PFSK-1 (cell line): ENCODE data around the gene KCNQ5.

Experiments used
- POLR2AphosphoS5 ChIP-seq: IDR thresholded peaks from 2 replicates; pipeline ENCODE4 v1.6.1; 2012; ENCODE audit warnings: low read depth, mild to moderate bottlenecking, control low read depth, low read length, moderate library complexity
- SIN3A ChIP-seq: IDR thresholded peaks from 2 replicates; pipeline ENCODE4 v1.6.1; 2012; ENCODE audit warnings: mild to moderate bottlenecking, low read length, moderate library complexity, borderline replicate concordance; ENCODE audit not compliant: insufficient read depth
- TAF1 ChIP-seq: IDR thresholded peaks from 2 replicates; pipeline ENCODE4 v1.6.1; 2012; ENCODE audit warnings: low read length, control low read depth, borderline replicate concordance; ENCODE audit not compliant: insufficient read depth
- TF ChIP-seq, protein P1 (sequence below), 2 experiments: IDR thresholded peaks; 2 replicates each; pipeline versions ENCODE4 v1.6.1 to v1.8.0; 2011 to 2012; ENCODE audit warnings: low read depth in 2 of 2, low read length in 2 of 2, control low read depth in 1 of 2, inconsistent platforms in 1 of 2, mild to moderate bottlenecking in 1 of 2, moderate library complexity in 1 of 2; ENCODE audit not compliant: insufficient read depth in 1 of 2

DNA sequence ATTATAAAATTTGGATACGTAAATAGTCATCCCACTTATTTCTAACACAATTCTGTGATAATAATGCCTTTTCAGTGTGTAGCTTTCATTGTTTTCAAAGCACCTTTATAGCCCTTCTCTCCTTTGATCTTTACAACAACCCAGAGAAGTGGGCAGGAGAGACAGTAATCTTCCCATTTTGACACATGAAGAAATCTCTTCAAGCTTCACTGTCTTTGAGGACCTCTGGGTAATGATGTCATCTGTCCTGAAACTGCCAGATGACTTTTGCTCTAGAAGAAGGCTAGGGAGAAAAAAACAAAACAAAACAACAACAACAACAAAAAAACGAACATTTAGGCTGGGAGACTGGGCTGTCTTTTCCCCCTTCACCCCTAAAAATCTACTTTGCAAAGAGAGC lies 203.0 kb downstream of the KCNQ5 start:
- TF ChIP-seq, protein P1, sequence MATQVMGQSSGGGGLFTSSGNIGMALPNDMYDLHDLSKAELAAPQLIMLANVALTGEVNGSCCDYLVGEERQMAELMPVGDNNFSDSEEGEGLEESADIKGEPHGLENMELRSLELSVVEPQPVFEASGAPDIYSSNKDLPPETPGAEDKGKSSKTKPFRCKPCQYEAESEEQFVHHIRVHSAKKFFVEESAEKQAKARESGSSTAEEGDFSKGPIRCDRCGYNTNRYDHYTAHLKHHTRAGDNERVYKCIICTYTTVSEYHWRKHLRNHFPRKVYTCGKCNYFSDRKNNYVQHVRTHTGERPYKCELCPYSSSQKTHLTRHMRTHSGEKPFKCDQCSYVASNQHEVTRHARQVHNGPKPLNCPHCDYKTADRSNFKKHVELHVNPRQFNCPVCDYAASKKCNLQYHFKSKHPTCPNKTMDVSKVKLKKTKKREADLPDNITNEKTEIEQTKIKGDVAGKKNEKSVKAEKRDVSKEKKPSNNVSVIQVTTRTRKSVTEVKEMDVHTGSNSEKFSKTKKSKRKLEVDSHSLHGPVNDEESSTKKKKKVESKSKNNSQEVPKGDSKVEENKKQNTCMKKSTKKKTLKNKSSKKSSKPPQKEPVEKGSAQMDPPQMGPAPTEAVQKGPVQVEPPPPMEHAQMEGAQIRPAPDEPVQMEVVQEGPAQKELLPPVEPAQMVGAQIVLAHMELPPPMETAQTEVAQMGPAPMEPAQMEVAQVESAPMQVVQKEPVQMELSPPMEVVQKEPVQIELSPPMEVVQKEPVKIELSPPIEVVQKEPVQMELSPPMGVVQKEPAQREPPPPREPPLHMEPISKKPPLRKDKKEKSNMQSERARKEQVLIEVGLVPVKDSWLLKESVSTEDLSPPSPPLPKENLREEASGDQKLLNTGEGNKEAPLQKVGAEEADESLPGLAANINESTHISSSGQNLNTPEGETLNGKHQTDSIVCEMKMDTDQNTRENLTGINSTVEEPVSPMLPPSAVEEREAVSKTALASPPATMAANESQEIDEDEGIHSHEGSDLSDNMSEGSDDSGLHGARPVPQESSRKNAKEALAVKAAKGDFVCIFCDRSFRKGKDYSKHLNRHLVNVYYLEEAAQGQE (IDR thresholded peaks at IDR 0.05; ENCODE audit: insufficient read depth in 1 of 2, low read depth in 2 of 2, low read length in 2 of 2), result no peak
- no peak for TF ChIP-seq TAF1
- no peak for TF ChIP-seq POLR2AphosphoS5
- TF ChIP-seq SIN3A, result no peak
